HG02884 (cell line): ENCODE results near the gene POPDC3.
"Not testable (repeated sequence)": the region's sequence is repeated elsewhere in the genome, so short reads cannot be mapped to it uniquely, and the experiment has no call there.

Experiments
- ATAC-seq: cut with Tn5 transposase; IDR thresholded peaks from one replicate; pipeline ENCODE4 v1.9.1; 2021; ENCODE audit warnings: mild to moderate bottlenecking, moderate library complexity; ENCODE audit not compliant: unreplicated experiment

The POPDC3 gene, protein sequence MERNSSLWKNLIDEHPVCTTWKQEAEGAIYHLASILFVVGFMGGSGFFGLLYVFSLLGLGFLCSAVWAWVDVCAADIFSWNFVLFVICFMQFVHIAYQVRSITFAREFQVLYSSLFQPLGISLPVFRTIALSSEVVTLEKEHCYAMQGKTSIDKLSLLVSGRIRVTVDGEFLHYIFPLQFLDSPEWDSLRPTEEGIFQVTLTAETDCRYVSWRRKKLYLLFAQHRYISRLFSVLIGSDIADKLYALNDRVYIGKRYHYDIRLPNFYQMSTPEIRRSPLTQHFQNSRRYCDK

DNA sequence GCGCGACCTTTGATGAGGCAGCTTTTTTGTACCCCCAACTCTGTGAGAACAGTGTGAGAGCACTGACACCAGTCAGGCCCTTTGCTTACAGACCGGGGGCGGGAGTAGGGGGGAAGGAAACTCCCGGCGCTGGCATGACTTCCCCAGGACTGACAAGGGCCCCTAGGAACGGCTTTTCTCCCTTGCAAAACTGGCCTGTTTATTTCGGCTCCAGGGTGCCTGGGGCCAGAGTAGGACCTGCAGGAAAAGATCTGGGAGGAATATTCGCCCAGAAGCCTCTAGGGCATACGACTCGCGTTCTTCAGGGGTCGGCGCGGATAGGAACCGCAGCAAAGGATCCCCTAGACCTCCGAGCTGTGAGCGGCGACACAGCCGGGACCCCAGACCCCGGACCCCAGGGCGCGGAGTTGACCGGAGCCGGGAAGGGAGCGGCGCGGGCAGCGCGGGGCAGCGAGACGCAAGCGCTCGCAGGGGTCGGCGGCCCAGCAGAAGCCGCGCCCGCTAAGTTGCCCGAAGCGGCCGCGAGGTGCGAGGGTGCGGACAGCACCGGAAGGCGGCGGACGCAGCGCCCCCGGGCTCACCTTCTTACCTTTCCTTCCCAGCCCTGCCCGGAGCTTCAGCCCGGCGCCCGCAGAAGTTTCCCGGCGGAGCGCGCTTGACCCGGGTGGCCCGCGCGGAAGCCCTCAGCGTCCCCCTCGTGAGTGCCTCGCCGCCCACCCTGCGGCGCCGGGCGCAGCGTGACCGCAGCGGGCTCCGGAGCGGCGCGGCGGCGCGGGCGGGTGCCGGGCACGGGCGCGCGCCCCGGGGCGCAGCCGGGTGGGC is at the start of gene POPDC3:
Gene POPDC3, minus strand, starts transcription at position 771 of the 822 bp plus-strand sequence. CDS start 18,105 bp downstream, outside the sequence.
- no peak for ATAC-seq

DNA sequence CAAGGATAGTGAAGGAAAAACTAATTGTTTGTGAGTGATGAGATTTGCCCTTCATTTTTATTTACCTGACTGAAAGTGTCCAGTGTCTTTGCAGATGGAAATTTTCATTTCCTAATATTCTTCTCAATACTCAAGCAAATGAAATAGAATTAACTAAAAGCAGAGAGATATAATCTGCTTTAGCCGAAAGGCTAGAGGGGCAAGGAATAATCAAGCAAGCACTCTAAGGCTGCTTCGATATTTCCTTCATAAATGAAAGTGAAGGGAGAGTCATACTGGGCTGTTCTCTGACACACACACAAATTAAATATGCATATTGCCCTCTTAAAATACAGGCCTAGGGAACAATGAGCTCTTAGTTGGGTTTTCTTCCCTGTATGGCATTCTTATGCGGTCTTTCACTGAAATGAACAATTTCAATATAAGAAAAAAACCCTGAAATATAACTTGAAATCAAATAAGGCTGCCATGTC is 47.5 kb upstream of the POPDC3 start:
- ATAC-seq = no peak

DNA sequence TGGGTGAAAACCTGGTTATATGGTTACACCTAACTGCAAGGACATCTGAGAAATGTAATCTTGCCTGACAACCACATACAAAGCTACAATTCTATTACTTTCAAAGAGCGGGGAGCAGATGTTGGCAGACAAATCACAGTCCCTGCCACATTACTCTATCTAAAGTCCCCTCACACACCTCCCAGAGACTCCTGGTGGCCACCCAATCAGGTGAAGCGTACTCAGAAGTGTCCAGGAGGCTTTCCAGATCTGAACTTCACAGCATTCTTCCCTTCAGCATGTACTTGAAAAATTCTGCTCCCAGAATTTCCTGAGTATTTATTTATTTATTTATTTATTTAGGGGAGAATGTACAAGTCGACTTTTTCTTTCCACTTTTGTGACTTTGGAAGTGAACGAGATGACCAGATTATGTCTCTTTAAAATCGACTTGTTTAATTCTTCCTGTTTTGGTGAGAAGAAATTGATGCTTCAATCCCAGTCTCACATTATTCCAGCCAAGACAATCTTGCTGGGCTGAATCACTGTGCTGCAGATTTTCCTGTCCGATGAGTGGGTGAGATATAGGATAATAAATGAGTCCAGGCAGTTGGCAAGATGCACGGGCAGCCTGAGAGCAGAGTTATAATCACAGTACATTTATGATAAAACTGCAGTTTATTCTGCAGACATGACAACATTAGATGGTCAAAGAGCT is 46.9 kb upstream of the POPDC3 start:
- ATAC-seq = no peak

DNA sequence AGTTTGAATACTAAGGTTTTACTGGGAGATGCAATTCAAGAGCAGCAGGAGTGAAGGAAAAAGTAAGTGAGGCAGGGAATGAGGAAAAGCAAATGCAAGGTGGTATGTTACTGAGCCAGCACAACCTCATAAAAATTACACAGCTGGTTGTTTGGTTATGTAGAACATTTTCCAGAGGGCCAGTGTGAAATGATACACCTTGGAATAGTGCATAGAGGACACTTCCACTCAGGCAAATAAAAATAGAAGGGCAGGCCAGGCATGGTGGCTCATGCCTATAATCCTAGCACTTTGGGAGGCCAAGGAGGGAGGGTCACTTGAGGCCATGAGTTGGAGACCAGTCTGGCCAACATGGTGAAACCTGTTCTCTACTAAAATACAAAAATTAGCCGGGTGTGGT is 43.4 kb upstream of the POPDC3 start:
- ATAC-seq = no peak

DNA sequence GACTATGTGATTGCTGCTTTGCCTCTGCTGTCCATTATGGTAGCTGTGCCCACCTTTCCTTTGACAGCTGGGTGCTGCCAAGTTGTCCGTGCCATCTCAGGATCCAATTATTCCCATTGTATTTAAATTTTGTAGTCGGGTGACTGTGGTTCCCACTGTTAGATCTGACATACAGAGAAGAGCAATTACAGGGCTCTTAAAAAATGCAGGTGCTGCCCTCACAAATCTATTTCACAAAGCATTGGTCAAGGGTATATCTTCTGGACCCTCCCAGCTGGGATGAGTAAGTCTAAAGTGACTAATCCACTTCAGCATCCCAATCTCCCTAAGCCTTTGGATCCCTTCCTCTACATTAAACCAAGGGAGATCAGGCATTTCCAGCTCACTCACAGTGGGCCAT is 41.4 kb upstream of the POPDC3 start:
- ATAC-seq = not testable (repeated sequence)

DNA sequence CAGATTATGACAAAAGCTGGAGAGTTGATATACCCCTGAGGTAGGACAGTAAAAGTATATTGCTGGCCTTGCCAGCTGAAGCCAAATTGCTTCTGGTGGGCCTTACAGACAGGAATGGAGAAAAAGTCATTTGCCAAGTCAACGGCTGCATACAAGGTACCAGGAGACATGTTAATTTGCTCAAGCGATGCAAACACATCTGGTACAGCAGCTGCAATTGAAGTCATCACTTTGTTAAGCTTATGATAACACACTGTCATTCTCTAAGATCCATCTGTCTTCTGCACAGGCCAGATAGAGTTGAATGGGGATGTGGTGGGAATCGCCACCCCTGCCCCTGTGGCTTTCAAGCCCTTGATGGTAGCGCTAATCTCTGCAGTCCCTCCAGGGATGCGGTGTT is 40.4 kb upstream of the POPDC3 start:
- ATAC-seq = no peak

DNA sequence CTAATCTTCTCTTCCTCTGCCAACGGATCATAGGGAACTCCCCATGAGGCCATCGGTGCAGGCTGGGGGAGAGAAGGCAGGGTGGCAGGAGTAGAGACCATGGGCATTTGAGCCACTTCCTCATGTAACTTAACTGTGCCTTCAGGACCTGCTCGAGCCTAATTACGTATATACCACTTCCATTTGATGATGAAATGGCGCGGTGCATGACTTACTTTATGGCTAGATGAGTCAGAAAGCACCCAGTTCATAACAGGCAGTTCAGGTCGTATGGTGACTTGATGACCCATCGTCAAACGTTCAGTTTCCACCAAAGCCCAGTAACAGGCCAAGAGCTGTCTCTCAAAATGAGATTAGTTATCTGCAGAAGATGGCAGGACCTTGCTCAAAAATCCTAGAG is 39.4 kb upstream of the POPDC3 start:
- not testable (repeated sequence) for ATAC-seq

DNA sequence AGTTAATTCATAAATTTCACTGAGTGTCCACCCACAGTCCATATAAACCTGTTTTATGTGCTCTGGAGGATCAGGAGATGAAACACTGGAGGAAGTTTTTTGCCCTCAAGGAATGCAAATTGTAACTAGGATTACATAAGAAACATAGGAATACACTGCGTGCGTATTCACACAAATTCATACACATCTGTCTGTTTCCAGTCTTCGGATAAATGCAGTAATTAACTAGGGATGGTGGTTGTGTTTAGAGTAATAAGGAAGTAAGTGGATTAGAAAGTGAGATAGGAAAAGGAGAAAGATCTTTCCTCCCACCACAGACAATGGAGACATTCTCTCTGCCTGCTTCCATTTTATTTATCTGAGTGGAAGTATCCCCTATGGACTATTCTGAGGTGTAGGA is 35.7 kb upstream of the POPDC3 start:
- no peak for ATAC-seq

DNA sequence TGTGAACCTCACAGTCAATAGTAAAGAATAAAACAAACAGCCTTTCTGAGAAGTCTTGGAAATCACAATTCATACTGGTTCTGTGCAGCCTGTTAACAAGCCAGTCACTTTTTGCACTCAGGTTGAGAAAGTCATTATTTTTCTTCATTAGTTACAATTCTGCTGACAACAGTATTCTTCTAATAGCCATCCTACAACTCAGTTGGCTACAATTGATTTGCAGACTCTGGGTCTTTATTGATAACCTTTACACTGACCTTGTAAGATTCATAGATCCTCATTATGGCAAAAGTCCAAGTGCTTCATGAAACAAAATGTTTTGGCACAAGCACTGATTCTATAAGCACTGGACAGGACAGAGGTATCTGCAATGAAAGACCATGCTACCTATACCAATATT is 34.9 kb upstream of the POPDC3 start:
- no peak for ATAC-seq

DNA sequence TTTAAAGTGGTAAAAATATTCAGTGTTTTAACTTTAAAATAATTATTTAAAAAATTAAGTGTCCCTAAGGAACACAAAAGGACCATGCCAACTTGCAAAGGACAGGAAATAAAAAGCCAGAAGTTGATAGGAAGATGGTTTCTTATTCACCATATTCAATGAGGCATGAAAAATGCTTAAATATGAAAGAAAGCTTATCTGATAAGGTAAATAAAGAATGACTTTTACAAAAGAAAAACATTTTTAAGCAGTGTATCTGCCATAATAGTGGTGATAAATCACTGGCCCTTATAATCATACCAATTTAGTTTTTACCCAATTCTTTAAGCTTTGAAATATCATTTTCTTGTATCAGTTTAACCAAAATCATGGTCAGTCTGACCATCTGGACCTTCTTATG is 33.5 kb upstream of the POPDC3 start:
- ATAC-seq = no peak

DNA sequence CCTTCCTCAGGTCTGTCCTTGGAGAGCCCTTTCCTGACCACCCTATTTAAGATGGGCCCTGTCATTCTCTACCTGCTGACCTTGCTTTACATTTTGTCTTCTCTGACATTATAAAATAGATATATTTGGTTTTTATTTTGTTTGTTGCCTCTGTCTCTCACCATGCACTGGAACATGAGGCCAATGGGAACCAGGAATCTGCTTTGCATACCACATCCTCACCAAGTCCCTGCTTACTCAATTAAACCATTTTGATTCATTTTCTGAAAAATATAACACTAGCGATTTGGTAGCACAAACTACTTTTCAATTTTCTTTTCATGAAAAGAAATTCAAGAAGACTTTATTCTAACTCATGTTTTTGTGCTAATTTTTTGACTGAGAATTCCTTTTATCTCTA is 32.8 kb upstream of the POPDC3 start:
- peak; percentile 54 for ATAC-seq

DNA sequence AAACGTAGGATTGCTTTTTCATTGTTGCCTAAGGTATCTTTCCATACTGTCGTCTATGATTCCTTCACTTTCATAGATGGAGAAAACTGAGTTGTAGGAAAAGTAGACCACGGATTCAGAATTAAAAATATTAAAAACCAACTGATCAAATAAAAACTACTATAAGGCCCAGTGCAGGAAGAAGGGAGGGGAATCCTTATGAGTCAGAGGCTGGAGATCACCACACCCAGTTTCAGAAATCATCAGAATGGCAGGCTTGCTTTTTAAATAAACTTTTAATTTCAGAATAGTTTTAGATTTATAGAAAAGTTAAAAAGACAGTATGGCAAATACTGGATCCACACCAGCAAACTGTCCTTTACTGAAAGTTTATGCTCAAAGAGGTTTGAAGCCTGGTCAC is 32.0 kb upstream of the POPDC3 start:
- ATAC-seq = no peak

DNA sequence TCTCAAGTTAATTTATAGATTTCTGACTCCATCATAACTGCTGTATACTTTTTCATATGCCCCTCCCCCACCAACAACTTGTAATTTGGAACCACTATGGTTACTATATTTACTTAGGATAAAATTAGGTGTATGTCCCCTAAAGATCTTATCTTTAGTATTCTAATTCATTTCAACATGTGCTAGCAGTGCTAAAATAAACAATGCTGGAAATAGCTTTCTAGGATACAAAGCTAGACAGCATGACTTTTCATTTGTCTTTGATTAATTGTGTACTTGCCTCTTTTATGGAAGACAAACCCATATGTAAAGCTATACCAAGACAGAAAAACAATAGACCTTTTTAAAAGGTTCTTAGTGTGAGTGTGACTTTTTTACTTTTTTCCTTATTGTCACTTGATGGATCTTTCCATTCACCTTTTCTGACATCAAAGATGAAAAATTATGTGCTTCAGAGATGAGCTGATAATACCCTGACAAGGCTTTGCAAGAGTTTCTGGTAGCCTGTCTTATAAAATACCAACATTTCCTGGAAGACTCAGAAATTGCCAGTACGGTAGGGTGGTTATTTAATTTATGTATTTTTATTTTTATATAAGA is 31.2 kb upstream of the POPDC3 start:
- no peak for ATAC-seq

DNA sequence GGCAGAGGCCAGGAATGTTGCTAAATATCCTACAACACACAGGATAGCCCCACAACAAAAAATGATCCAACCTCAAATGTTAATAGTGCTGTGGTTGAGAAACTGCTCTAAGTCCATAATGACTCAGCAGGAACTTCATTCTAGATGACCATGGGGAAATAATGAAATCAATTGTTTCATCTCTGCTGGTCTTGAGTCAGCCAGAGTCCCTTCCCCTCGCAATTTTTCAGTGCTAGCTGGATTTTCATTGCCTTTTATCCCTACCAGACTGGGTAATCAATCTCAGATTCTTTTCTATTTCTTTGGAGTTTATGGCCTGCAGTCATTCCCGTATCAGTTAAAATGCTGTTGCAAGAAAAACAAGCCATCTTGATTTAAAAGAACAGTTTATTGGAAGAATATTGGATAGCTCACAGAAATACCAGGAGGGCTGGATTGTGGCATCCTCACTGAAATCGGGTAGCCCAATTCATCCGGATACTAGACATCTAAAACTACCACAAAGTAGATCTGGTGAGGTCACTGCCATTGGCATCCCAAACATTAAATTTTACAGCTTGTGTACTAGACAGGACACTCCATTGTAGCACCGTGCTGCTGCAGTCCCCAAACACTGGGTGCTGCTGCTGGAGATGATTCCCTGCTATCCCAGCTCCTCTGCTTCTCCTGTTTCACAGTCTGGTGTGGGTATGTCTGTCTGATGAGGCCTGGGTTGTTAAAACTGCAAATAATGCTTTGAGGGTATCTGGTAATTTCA is 30.3 kb upstream of the POPDC3 start:
- no peak for ATAC-seq

DNA sequence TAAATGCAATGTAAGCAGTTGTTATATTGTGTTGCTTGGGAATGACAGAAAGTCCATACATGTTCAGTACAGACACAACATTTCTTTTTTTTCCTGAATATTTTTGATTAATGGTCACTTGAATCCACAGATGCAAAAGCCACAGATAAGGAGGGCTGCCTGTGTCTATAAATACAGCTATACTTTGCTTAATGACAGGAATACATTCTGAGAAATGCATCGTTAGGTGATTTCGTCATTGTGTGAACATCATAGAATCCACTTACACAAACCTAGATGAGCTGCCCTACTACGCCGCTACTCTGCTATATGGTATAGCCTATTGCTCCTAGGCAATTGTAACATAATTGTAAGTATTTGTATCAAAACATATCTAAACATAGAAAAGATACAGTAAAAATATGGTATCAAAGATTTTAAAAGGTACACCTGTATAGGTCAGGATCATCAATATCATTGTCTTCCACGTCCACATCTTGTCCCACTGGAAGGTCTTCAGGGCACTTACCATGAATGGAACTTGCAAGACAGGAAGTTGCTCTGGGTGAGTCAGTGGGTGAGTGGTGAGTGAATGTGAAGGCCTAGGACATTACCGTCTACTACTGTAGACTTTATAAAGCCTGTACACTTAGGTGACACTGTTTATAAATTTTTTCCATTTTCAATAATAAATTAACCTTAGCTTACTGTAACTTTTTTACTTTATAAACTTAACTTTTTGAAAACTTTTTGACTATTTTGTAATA is 27.9 kb upstream of the POPDC3 start:
- no peak for ATAC-seq

DNA sequence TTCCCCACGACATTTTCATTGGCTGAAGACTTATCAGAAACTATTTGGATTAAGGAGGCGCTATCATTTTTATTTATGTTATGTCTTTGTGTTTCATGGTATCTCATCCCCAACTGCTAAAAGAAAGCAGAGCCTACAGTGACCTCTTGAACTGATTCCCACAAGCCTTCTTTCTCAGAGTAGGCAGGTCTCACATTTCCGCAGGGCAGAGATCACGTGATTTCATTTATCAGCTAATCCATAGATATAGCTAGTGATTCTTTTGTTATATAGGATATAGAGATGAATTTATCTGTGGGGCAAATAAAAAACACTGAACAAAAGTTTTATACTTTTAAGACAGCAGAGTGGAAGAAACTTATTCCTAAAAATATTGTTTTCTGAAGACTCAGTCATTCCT is 25.0 kb upstream of the POPDC3 start:
- ATAC-seq = no peak

DNA sequence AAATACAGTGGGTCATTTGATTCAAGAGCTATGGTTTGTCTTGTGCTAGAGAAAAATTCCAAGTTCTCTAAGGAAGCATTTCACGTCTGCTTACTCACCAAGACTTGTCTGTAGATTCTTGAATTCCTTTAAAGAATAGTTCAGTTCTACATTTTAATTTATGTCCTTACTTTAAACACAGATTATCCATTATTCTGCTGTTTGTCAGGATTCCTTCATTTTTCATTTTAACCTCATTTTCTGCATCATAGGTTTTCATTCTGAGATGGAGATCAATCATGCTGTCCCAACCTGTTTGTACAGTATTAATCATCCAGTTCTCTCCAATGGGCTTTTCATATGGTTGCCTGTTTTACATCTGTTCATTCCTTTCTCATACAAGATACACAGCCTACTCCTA is 24.5 kb upstream of the POPDC3 start:
- ATAC-seq = no peak

DNA sequence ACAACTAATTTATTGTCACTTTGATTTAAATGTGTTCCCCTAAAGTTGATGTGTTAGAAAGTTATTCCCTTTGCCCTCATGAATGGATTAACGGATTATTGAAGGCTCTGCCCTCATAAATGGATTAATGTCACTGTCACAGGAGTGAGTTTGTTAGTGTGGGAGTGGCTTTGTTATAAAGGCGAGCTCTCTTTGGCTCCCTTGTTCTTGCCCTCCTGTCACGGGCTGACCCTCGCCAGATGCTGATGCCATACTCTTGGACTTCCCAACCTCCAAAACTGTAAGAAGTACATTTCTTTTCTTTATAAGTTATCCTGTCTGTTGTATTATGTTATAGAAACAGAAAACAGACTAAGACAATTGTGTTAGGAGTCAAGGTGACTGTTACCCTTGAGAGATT is 22.7 kb upstream of the POPDC3 start:
- no peak for ATAC-seq

DNA sequence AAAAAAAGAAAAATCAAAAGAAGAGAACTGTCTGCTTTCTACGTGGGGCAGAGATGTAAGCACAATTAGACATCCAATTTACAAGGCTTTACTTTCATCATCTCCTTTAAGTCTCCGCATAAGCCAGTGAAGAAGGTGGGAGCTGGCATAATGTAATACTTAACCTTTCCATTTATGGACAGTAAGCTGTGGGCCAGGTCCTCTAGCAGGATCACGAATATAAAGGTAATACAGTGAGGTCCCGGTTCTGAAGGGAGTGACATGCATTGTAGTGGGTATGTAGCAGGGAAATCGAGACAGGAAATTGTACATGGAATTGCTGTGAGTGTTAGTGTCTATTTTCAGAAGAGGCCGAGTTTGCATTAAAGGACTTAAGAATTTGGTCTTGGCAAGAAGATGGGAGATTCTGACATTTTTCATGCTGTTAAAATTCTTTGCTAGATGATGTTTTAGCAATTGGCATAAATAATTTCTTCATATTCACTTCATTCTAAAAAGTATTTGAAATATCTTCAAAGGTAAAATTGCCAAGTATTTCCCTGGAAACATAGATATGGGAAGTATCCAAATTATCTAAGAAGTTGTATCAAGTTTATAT is 20.4 kb upstream of the POPDC3 start:
- no peak for ATAC-seq
